BJ (cell line): ENCODE measurements around the gene THAP4. TPM values are rescaled to one million over a fixed set of nuclear protein-coding genes. Genes with fewer than 3 reads are reported as not detected.

Source experiments
- CTCF ChIA-PET: fragments of 350-600 bp; formaldehyde crosslinking; extraction: SDS; loops from one replicate; lab custom pipeline; 2021; ENCODE audit warnings: antibody characterized with exemption, inconsistent platforms; lab: Yijun Ruan, JAX
- POLR2A ChIA-PET: fragments of 300-600 bp; sonication (Branson Sonifier 250); formaldehyde crosslinking; extraction: SDS; loops from one replicate; lab custom pipeline; 2021; ENCODE audit warnings: antibody characterized with exemption; lab: Charles Lee
- DNase-seq: peaks from one replicate; pipeline ENCODE4 v3.0.0-alpha.2; 2011; ENCODE audit warnings: low read depth
- H3K27me3 ChIP-seq: 2 replicates; pipeline ENCODE4 v1.6.0; 2011; ENCODE audit warnings: low read length; ENCODE audit not compliant: control insufficient read depth, insufficient read depth
- H3K36me3 ChIP-seq: 2 replicates; pipeline ENCODE4 v1.5.1; 2011; ENCODE audit warnings: low read length; ENCODE audit not compliant: control insufficient read depth, insufficient read depth
- H3K4me3 ChIP-seq: 2 replicates; pipeline ENCODE4 v1.5.1; 2011; ENCODE audit warnings: low read depth, mild to moderate bottlenecking, control low read depth, low read length
- CTCF ChIP-seq: IDR thresholded peaks from 2 replicates; pipeline ENCODE4 v1.5.1; 2011; ENCODE audit warnings: low read depth, mild to moderate bottlenecking, control low read depth, inconsistent platforms, low read length, moderate library complexity; ENCODE audit not compliant: insufficient read depth
- polyA plus RNA-seq: library from polyadenylated mRNA; depleted of rRNA; stranded (reverse); fragments of >200 nt; gene quantifications from 2 replicates; pipeline ENCODE4 v1.2.3, GENCODE V29; 2011

The THAP4 gene
- polyA plus RNA-seq, 1 experiment, result 50.4 TPM

GRCh38 chr2:241673797-241674725 lies 37.1 kb upstream of the THAP4 start:
- DNase-seq, result no peak
- ChIA-PET POLR2A (no interaction called here), CTCF (interaction anchor here (1.0 to 2.3 kb wide), 2 partner anchors 9 to 15 kb away, joined by 4 to 10 read pairs; no protein-coding TSS in a partner anchor)
- Histone ChIP-seq H3K36me3 (peaks cover 25% of the 10 kb centered on the region), H3K4me3 (no peak overlapping the region), H3K27me3 (no peaks in the 10 kb centered on the region)
- no peak for TF ChIP-seq CTCF

GRCh38 chr2:241673189-241673663 lies 36.3 kb upstream of the THAP4 start:
- no peak for TF ChIP-seq CTCF
- ChIA-PET POLR2A (no interaction called here), CTCF (interaction anchor here (1.0 kb wide), 1 partner anchor 14 kb away, joined by 4 read pairs; no protein-coding TSS in a partner anchor)
- H3K27me3 ChIP-seq, result no peaks in the 10 kb centered on the region
- DNase-seq, result no peak
- peaks cover 29% of the 10 kb centered on the region for H3K36me3 ChIP-seq
- H3K4me3 ChIP-seq, result no peak overlapping the region

- Histone ChIP-seq H3K27me3 (no peaks in the 10 kb centered on the region), H3K4me3 (no peak overlapping the region), H3K36me3 (peaks cover 34% of the 10 kb centered on the region)
- DNase-seq, result no peak
- ChIA-PET POLR2A (no interaction called here), CTCF (interaction anchor here (1.0 kb wide), 1 partner anchor 13 kb away, joined by 4 read pairs; no protein-coding TSS in a partner anchor)
- TF ChIP-seq CTCF, result no peak
Observed at GRCh38 chr2:241672243-241673188, 35.6 kb upstream of the THAP4 start.

- TF ChIP-seq CTCF, result no peak
- ChIA-PET CTCF (interaction anchor here (0.8 to 2.1 kb wide), 4 partner anchors 12 to 197 kb away, joined by 3 to 6 read pairs (median 3); partner anchors contain the start of gene ING5), POLR2A (no interaction called here)
- DNase-seq, result no peak
- Histone ChIP-seq H3K4me3 (no peak overlapping the region), H3K36me3 (peaks cover 38% of the 10 kb centered on the region), H3K27me3 (no peaks in the 10 kb centered on the region)
Observed at GRCh38 chr2:241671457-241672240, 34.7 kb upstream of the THAP4 start.
